Activated gamma-delta T cell treated with Interleukin-2 at 50 U/mL for 16 hours (primary cell): ENCODE data around the gene PATJ.
"Not testable (repeated sequence)": the region's sequence is repeated elsewhere in the genome, so short reads cannot be mapped to it uniquely, and the experiment has no call there.

ENCODE experiments used
- DNase-seq: peaks from one replicate; pipeline ENCODE4 v3.0.0-alpha.2; 2020

Gene PATJ

DNA sequence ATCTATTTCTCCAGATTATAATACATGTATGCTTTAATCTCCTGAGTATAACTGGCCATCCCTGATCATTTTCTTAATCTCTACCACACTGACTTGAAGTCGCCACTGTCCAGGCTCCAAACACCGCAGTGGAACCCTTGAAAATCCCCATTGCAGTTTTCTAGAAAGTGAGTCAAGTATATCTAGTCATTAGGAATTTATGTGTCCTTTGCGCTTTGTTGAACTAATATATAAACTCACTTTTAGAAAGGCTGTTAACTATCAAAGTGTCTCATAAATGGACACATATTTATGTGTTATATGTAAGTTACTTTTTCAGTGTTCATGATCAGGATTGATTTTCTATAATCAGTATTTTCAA lies 211.5 kb downstream of the PATJ start:
- DNase-seq = no peak

DNA sequence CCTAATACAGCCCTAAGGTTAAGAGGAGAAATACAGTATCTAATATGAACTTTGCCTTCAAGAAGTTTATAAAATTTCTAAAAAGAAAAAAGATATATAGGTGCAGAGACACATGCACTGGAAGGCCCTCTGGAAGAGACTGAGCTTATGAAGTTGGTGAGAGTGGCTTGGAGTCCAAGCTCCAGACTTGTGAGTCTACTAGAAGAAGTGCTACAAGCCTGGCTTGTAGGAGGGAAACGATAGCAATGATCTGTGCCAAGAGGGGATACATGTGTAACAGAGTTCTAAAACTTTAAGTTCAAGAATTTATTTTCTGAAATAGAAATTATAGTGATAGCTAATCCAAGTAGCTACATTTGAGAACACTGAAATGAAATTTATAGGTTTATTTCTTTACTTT lies 213.0 kb downstream of the PATJ start:
- no peak for DNase-seq

DNA sequence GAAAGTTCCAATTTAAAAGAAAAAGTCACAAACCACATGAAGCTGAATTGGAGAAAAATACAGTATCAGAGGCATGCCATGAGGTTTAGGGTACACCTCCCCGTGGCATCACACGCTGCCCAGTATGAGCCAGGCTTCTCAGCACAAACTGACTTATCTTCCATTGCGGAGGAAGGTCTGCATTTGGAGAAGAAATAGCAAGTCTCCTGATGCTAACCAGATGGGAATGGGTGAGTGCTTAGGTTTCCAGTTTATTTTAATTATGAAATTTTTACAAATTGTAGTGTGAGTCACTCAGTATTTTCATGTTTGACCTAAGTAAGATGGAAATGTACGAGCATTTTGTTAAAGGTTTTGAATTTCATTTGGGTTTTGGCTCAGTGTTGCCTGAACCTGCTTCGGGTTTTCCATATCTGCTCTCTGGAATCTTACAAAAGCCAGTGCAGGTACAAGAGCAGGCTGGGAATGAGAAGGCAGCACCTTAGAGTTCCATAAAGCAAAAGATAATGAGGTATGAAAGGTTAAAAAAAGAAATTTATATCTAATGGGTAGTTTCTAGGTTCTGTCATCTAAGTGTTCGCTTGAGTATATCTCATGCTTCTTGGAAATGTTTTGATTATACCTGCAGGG lies 213.9 kb downstream of the PATJ start:
- DNase-seq = no peak

DNA sequence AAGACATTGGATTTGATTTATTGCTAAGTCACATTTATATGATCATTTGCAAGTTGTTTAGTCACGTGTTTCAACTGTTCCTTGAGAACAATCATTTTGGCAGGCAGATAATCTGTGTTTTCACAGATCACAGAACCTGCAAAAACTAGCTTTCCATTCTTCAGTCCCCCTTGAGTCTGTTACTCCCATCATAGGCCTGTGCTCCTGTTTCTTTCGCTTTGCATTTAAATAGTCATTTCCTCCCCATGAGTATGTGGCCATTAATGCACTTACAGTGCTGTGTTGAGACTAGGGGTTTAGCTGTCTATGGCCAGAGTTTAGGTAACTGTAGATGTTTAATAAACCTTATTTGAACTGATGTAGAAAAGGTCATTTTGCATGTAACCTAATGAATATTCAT lies 214.5 kb downstream of the PATJ start:
- no peak for DNase-seq

DNA sequence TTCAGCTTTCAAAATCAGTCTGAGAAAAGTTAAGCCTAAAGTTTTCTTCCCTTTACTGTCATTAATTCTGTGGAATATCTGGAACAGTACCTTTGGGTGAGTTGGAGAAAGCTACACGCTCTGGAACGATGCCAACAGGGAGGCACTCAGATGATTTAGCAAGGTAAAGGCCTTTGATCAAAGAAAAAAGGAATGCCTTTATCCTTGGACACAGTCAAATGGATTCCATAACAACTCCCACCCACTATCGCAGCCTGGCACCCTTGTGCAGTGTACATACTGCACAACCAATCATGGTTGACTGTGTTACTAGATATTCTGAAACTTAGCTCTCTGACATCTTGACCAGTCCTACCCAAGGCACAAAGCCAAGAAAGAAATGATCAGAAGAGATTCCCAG lies 218.7 kb downstream of the PATJ start:
- no peak for DNase-seq

DNA sequence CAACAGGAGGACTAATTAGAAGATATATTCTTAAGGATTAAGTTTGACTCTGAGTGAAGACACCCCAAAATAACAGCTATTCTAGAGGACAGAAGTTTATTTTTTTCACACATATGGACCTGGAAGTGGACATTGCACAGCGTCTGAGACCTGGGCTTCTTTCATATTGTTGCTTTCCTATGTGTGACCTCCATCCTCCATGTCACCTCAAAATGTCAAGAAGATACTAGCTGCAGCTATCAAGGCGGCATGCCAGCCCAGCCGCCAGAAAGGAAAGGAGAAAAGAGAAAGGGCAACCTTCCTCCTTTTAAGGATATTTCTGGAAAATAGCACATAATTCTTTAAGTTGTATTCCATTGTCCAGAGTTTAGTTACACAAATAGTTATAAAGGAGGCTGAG lies 220.4 kb downstream of the PATJ start:
- no peak for DNase-seq

DNA sequence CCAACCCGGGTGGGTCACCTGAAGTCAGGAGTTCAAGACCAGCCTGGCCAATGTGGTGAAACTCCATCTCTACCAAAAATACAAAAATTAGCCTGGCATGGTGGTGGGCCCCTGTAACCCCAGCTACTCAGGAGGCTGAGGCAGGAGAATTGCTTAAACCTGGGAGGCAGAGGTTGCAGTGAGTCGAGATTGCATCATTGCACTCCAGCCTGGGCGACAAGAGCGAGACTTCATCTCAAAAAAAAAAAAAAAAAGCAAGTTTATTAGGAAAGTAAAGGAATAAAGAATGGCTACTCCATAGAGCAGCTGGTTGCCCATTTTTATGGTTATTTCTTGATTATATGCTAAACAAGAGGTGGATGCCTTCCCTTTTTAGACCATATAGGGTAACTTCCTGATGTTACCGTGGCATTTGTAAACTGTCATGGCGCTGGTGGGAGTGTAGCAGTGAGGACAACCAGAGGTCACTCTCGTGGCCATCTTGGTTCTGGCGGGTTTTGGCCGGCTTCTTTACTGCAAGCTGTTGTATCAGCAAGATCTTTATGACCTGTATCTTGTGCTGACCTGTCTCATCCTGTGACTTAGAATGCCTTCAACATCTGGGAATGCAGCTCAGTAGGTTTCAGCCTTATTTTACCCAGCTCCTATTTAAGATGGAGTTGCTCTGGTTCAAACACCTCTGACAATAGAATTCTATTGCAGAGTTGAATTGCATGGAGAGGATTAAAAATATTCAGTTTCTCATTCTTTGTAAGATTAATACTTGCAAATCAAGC lies 224.4 kb downstream of the PATJ start:
- DNase-seq = not testable (repeated sequence)

DNA sequence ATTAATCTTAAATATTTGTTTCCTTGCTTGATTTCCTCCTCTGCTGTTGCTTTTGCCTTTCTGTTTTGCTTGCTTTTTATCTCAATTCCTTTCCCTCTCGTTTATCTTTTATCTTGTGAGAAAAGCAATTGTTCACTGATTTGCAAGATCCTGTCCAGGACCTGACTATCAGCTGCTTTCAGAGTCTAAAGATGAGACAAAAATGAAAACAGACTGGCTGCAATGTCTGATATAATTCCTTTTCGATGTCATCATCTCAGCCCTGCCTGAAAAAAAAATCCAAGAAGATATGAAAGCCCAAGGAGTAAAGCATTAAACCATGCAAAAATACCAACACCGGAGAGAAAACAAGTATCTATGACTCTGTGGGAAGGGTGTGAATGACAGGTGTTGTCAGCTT lies 225.5 kb downstream of the PATJ start:
- no peak for DNase-seq

DNA sequence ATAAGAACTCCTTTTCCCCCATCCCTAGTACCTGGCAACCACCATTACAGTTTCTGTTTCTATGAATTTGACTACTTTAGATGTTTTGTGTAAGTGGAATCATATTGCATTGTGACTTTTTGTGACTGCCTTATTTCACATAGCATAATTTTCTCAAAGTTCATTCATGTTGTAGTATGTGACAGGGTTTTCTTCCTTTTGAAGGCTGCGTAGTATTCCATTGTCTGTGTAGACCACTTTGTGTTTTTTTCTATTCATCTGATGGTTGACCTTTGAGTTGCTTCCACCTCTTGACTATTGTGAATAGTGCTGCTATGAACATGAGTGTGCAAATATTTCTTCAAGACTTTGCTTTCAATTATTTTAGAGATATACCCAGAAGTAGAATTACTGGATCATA lies 226.6 kb downstream of the PATJ start:
- DNase-seq = no peak

DNA sequence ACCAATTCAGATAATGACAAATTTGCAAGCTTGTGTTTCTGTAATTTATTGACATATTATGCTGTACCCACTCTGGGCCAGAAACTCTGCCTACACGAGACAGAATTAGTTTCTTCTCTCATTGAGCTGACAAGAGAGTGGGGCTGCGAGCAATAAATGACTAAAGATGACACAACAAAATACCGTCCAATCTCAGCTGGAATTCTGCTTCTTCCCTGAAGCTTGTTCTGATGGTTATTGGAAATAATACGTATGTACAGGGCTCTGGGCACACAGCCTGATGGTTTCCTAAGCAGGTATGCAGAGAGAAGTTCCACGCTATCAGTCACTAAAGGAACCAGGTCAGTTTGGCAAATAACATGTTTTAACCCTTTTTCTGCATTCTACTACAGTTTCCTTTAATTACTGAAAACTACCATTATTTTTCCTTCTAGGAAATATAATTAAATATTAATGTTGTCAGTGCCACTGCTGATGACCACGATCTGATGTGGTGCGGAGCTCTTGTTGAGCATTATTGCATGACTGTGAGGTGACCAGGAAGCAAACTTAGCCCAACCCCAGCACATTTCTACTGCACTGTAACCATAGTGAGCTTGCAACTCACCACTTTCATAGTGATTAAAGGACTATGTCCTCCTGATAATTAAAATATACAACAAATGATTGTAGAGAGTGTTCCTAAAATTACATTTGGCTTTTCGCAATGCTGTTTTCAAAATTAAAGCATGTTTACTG lies 231.0 kb downstream of the PATJ start:
- DNase-seq = no peak

DNA sequence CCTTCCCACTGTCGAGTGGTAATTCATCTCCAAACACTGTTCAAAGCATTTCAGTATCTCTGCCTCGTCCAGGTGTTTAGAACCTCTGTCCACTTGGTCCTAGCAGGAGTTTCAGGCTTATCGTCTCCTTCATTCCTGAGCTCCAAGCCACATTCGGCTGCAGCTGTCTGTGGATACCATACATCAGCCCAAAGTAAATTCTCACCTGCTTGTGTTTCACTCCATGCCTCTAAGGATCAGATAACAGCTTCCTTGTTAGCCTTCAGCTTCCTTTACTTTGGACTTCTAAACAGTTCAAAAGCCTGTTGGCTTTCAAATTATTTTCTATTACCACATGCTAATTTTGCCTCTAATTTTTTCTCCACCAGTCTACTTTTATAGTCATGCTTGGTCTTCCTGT lies 233.4 kb downstream of the PATJ start:
- DNase-seq = no peak

DNA sequence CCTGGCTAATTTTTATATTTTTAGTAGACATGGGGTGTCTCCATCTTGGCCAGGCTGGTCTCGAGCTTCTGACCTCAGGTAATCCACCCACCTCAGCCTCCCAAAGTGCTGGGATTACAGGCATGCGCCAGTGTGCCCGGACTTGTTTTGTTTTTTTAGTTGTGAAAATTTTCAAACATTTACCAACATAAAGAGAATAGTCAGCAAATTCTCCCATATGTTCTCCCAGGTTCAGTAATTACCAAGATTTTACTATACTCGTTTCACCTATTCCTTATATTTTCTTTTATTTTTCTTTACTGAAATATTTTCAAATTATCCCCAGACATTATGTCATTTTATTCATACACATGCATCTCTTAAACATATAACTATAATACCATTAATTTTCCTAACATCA lies 234.3 kb downstream of the PATJ start:
- no peak for DNase-seq

DNA sequence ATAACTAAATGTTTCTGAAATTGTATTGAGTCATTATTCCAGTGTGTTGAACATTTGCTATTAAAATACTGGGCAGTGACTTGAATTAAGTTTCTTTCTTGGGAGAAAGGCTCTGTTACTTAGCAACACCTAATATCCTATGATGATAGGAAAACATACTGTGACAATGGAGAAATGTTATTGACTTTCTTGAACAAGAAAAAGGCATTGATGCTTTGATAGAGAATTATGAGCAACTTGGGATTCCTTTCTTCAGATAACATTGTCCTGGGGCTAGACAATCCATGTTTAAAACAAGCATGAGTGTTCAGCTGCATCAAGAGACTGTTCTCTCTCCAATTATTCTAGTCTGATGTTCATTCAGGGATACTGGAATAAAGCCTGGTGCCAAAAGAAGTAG lies 236.5 kb downstream of the PATJ start:
- DNase-seq = no peak

DNA sequence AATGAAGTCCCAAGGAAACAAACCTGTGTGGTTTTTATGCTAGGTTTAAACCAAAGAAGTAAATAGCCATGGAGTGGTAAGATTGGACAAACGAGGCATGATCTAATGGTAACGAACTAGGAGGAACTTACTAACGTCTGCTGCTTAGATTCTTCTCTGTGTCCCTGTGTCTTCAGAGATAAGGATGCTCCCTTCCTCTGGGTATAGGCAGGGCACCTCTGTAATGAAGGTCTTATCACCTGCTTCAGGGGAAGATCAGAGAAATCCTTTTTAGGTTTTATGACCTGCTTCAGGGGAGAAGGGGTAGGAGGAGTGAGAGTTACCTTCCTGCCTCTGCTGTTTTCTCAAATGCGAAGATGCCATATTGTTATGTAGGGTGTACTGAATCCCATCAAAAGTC lies 237.4 kb downstream of the PATJ start:
- DNase-seq = no peak

DNA sequence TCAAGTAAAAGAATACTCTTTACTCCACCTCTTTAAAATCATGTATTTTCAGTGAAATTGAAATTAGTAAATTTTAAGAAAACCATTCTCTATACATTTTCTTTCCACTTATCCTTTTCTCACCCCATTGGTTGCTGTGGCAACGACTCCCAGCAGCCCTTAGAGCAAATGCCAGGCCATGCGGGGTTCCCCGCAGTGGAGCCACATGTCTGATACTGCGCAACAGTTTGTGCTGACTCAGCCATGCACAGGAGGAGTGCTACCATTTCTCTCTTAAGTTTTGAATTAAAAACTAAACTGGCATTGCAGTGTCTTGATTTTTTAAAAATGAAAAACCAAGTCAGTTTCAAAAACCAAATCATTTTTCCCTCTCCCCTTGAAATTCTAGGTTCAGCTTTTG lies 238.3 kb downstream of the PATJ start:
- no peak for DNase-seq

DNA sequence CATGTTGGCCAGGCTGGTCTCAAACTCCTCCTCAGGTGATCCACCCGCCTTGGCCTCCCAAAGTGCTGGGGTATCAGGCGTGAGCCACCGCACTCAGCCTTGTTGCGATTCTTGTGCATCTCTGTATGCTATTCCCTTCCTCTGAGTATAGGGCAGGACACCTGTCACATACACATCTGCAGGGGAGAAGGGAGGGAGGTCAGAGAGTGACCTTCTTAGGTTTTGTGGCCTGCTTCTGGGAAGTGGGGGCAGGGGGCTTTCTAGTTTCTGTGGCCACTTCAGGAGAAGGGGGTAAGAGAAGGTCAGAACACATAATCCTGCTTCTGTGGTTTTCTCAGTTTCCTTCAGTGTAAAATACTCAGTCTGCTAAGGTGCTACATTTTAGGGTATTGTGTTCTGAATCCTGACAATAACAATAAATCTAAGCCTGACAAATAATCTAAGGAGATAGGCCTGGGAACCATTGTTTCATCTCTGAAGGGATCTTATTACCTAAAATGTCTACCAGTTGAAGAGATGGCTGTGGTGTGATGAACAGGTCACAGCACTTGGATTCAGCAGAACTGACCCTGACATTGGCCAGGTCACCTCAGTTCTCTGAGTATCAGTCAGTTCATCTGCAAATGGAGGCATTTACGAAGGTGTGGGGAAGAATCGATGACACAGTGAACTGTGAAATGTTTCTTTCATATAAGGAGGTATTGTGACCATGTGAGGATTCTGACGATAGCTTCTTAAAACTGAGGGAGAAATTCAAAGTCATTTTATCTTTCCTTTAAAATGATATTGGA lies 239.8 kb downstream of the PATJ start:
- DNase-seq = no peak

DNA sequence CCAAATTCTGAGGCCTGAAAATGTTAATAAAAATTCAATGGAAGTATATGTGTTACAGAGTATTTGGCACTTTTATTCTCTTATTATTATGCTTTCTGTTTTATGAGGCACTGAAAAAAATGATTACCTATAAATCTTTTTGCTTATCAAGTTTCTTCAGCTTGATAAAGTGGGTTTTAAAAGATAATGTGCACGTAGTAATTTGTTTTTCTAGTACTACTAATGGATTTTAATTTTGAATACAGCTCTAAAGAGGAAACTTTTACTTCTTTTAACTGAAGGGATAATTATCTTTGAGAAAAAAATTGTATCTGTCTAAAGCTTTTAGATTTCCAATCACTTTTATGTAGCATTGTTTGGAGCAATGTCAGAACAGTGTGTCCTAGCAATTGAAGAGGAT lies 241.0 kb downstream of the PATJ start:
- no peak for DNase-seq

DNA sequence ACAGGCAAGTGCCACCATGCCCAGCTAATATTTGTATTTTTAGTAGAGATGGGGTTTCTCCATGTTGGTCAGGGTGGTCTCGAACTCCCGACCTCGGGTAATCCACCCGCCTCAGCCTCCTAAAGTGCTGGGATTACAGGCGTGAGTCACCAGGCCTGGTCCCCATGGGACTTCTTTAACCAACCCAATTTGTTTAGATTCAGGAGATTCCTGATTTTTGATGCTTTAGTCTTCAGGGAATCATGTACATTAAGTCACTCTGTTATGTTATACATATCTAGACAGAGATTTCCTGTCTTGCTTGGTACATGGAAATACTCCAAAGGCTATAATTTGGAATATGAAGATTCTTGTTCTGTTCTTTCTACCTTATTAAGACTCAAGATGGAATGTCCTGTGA lies 250.0 kb downstream of the PATJ start:
- DNase-seq = no peak

DNA sequence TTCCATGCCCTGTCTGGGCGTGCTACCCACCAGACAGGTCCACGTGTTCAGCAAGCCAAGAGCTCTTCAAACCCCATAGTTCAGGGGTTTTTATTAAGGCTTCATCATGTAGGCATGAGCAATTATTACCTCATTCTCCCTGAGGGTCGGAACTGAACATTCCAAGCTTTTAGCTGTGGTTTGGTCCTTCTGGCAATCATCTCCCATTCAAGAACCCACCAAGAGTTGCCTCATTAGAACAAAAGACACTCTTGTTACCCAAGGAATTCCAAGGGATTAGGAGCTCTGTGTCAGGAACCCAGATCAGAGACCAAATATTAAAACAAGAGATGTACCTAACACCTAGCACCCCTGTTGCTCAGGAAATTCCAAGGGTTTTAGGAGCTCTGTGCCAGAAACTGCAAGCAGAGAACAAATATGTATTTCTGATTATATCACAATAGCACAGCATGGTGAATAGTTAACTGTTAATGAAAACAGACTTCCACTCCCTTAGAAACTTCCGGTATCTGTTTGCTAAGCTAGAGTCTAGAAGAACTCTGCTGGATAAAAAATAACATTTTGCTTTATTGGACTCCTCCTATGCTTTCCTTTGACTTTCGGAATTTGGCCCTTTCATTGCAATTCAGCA lies 251.2 kb downstream of the PATJ start:
- DNase-seq = no peak

DNA sequence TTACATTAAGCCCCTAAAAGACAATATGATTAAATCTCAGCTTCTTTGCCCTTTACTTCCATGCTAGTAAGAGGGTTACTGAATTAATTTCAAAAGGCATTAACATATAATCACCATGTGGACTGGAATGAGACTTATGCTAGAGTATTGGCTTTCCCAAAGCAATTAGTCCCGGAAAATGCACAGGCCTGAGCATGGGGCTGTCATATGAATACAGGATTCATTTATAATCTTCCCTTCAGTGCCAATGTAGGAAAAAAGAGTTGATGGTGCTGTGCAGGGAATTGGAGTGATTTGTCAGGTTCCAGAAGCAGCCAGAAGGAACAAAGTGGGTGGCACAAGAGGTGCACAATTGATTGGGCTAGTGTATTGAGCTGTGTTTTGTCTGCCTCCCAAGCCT lies 253.4 kb downstream of the PATJ start:
- no peak for DNase-seq

DNA sequence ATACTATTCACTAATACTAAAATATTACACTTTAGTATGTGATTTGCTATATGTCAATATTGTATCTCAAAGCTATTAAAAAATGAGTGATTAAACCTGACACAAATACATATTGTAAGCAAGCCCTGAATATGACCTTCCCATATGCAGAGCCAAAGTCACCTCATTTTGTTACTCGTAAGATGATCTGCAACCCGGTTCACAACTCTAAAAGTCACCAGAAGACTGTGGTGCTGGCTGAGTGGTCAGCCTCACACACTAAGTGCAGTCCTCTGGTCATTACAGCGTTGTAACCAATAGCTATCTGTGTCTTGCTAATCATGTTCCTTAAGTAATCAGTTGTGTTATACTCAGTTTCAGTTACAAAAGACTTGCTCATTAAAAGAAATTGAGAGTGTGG lies 254.8 kb downstream of the PATJ start:
- DNase-seq = no peak

DNA sequence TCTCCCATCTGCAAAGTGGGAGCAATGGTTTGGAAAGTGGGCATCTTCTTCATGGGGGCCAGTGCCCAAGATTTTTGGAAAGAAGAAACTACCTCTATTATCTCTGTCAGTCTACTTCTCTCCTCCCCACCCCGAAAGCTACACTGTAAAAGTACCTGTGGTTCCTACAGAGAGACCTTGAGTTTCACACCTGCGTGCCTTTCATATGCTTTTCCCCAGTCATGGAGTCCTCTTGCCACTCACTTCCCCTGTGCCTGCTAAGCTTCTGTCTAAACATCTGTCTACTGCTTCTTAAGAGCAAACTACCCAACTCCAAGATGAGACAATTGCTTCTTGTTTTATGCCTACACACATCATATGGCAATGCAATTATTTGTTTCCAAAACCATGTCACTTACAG lies 261.5 kb downstream of the PATJ start:
- no peak for DNase-seq

DNA sequence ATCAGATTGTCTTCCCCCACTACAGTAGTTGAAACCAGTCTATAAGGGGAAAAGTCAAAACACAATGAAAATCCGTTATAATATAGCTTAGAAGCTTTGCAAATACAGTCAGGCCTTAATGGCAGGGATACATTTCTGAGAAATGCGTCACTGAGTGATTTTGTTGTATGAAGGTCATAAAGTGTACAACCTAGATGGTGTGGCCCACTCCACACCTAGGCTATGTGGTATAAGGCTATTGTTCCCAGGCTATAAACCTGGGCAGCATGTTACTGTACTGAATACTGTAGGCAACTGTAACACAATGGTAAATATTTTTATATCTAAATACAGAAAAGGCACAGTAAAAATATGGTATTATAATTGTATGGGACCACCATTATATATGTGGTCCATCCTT lies 264.4 kb downstream of the PATJ start:
- DNase-seq = no peak
